Uterus (tissue), 2 donors: ENCODE data around the gene LYRM4.

Experiments
- POLR2A ChIP-seq, 2 donors: fragments of 450-650 bp; IDR thresholded peaks; one replicate each; pipeline ENCODE4 v1.6.1; 2016; ENCODE audit warnings: antibody characterized with exemption in 2 of 2, mild to moderate bottlenecking in 1 of 2, moderate library complexity in 1 of 2
- TF ChIP-seq, protein P1 (sequence below), 4 experiments: fragments of 200-600 bp in 2 of 4; fragments of 450-650 bp in 2 of 4; sonication (generic) in 2 of 4; IDR thresholded peaks; one replicate each; pipeline ENCODE4 v1.5.1; 2016 to 2019; ENCODE audit warnings: antibody characterized with exemption in 4 of 4, mild to moderate bottlenecking in 2 of 4, moderate library complexity in 1 of 4

DNA sequence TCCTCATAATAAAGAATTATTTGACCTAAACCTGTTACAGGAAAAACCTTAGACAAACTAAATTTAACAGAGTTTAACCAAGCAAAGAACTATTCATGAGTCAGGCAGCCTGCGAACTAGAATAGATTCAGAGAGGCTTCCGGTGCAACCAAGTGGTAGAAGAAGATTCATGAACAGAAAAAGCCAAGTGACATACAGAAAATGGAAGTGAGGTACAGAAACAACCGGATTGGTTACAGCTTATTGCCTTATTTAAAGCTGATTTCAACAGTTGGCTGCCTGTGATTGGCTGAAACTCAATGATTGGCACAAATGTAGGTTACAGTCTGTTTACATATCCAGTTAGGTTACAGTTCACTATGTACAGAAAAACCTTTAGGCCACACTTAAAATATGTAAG is 165.5 kb downstream of the LYRM4 start:
- TF ChIP-seq, protein P1, sequence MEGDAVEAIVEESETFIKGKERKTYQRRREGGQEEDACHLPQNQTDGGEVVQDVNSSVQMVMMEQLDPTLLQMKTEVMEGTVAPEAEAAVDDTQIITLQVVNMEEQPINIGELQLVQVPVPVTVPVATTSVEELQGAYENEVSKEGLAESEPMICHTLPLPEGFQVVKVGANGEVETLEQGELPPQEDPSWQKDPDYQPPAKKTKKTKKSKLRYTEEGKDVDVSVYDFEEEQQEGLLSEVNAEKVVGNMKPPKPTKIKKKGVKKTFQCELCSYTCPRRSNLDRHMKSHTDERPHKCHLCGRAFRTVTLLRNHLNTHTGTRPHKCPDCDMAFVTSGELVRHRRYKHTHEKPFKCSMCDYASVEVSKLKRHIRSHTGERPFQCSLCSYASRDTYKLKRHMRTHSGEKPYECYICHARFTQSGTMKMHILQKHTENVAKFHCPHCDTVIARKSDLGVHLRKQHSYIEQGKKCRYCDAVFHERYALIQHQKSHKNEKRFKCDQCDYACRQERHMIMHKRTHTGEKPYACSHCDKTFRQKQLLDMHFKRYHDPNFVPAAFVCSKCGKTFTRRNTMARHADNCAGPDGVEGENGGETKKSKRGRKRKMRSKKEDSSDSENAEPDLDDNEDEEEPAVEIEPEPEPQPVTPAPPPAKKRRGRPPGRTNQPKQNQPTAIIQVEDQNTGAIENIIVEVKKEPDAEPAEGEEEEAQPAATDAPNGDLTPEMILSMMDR (IDR thresholded peaks at IDR 0.05), result no peak
- TF ChIP-seq POLR2A (IDR thresholded peaks at IDR 0.05), result no peak
